GM11168 (cell line): ENCODE measurements around the gene SRGAP2B.
"Not testable (repeated sequence)": the region's sequence is repeated elsewhere in the genome, so short reads cannot be mapped to it uniquely, and the experiment has no call there.

Source experiments
- in situ Hi-C: fragments of 300-500 bp; cut with MboI; formaldehyde crosslinking; loops from one replicate; pipeline ENCODE4 v1.12.0; 2022; ENCODE audit warnings: low sequenced_read_pairs; ENCODE audit not compliant: unreplicated experiment

Gene SRGAP2B

DNA sequence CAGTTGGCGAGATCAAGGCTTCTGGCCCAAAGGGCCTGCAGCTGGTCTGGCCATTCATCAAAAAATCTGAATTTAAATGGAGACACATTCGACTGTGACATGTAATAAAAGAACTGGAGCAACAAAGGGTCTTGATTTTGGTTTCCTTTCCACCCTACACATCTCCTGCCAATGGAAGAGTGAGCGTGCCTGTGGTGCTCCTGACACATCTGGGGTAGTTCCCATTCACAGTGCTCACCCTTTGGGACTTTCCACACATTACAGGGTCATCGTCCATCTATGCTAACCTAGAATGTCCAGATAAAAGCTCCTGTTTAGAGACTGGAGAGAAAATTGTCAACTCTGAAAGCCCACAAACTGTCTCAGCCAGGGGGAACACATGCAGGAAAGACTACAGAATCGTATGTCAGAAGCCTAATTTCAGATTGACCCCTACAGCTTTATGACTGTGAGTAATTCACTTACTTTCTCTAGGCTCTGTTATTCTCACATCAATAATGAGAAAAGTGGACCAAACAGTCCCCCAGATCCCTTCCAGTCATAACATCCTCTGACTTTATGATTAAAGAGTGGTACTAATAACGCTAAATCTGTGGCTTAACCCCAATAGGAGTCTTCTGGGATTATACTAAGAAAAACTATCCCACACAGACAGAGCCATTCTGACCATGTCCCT is 46.8 kb downstream of the SRGAP2B start:
- in situ Hi-C loops: not testable (repeated sequence)

DNA sequence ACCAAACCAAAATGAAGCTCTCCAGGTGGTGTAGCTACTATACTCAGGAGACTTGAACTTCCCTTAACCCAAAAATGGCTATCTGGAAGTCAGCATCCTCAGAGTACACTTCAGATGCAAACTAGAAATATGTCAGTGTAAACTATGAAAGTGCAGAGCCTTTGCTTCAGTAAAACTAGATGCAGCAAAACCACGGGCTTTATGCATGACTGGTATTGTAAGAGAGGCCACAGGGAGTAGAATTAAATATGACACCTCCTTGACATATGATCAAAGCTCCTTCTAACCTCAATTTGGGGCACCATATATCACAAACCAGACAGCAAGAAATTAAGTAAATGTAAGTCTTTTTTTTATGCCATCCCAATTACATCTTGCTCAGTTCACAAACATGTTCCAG is 47.6 kb downstream of the SRGAP2B start:
- in situ Hi-C loops: not testable (repeated sequence)

DNA sequence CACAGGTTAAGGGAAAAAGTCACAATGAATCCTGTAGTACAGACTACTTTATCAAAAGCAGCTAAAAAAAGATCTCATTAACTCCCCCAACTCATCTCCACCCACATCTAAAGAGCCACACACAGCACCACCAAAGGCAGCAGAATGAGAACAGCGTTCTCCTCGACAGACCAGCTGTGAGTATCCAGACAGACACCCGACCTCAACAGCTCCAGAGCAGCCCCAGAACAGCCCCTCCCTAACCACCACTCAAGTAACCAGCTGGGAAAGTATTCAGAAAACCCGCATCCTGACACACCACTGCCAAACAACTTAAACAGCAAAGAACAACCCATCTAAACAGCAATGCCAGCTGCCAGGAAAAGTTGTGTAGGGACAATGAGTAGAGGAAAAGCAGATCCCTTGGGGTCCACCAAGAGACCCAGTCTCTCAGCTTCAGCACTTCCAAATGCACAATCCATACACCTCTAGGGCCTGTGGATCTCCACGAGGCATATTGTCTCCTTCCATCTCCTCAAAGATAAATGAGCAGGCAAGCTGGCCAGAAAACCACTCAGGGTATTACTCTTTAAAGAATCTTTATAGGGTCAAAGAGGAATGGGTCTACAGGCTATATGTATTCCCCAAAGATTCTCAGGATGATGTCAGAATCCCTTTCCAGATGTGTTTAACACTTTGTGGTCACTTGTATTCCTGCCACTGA is 49.4 kb downstream of the SRGAP2B start:
- in situ Hi-C loops: not testable (repeated sequence)

DNA sequence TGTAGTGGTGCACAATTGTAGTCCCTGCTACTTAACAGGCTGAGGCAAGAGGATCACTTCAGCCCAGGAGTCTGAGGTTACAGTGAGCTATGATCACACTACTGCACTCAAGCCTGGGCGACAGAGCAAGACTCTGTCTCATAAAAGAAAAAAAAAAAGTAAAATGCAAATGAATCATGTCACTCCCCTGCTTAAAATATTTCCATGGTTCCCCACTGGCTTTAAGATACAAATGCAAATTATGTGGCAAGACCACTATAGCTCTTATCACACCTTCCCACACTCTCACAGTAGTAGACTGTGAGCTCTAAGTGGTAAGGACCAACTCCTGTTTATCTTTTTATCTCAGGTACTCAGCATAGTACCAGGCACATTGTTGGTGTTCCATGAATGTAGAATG is 53.6 kb downstream of the SRGAP2B start:
- in situ Hi-C loops: not testable (repeated sequence)

DNA sequence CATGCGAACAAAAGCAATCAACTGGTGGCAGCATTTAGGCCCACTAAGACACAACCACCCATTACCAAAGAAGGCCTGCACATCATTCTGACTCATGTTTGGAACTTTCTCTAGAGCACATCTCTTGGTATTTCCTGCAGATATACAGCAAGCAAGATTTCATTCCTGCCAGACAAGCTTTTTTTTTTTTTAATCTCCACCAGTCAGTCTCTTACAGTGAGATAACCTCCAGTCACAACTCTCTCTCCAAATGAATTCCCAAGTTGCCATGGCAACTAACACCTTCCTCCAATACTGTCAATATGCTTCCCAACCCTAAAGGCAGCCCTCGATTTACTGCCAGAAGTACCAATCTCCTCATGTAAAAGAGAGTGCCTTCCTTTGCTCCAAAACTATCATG is 59.1 kb downstream of the SRGAP2B start:
- in situ Hi-C loops: not testable (repeated sequence)

DNA sequence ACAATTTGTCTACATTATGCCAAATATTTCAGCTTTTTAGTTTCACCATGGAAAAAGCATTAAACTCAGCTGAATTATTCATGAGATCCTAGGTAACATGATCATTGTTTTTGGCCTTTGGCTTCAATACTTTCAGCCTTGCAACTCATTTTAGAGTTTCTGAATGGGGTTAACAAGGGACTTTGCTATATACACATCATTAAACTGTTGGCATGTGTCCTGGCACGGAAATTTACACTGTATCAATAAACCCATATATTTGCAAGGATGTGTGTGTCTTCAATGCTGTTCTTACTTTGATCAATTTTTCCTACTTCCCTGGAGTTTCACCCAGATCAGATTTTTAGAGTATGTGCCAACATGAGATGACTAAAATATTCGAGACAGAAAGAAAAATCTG is 61.6 kb downstream of the SRGAP2B start:
- in situ Hi-C loops: not testable (repeated sequence)

DNA sequence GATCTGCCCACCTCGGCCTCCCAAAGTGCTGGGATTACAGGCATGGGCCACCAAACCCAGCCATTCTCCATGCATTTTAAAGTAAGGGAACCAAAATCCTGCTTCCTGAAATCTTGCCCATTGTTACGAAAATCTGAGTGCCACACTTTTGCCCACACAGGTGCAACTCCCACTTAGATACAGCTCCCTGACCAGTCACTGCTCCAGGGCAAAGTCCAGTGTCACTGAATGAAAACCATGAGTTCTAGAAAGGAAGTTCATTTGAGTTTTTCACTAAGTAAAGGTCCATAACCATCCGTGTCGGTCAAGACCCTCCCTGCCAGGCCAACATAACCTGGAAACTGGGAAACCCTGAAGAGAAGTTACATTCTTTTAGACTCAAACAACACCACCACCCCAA is 67.9 kb downstream of the SRGAP2B start:
- in situ Hi-C loops: not testable (repeated sequence)

DNA sequence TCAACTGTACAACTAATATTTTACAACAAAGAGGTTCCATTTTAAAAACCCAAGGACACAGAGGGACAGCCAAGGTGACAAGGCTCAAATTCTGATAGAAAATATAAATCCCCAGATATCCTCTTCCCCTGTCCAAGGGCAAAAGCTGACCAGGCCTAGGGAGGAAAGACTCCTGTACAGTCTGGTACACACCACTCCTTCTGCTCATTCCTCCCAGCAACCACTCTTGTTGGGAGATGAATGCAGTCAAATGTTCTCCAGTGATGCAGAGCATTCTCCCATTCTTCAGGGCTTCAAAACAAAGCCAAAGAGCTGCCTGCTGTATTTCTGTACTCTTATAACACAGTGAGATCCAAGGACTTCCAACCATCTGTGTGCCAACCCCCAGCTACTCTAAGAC is 69.8 kb downstream of the SRGAP2B start:
- in situ Hi-C loops: not testable (repeated sequence)

DNA sequence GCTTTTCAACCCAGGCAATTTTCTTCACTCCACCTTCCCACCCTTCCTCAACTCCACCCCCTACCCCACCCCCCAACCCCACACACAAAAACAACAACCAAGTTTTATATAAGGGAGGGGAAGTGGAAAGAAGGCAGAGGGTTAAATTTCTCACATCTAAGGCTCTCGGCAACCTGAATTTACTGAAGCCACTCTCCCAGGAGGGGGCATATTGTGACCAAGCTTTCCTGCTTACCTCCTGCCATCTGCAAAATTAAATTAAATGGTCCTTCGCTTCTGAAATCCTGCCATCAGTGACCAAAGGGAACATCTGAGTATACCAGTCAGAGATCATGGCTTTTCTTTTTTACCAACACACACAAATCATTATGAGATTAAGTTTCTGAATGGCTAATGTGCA is 72.9 kb downstream of the SRGAP2B start:
- in situ Hi-C loops: not testable (repeated sequence)

DNA sequence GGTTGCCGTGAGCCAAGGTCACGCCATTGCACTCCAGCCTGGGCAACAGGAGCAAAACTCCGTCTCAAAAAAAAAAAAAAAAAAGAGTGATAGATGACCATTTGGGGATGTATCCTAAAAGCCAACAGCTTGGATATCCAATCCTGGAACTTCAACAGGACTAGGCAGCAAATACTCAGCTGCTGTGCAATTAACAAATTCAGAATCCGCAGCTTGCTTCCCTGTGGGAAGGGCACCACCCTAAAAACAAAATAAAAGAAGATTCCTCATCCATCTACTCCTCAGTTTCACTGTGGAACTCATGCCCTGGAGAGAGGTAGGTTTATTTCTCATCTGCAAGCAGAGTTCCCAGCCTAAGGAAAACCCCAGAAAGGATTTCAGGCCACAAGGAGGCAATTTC is 73.4 kb downstream of the SRGAP2B start:
- in situ Hi-C loops: not testable (repeated sequence)

DNA sequence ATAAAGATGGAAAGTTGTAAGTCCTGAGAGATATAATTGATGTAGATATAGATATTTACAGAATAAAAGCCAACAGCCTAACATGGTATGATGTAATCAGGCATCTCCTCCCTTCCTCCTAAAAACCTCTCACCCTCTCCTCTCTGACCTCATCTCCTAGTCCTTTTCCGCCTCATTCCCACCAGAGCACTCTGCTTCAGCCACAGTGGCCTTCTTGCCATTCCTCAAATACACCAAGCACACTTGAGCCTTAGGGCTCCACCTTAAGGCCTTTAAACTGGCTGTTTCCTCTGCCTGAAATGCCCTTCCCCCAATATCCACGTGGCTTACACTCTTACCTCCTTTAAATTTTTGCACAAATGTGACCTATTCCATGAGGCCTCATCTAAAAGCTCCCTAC is 75.4 kb downstream of the SRGAP2B start:
- in situ Hi-C loops: not testable (repeated sequence)

DNA sequence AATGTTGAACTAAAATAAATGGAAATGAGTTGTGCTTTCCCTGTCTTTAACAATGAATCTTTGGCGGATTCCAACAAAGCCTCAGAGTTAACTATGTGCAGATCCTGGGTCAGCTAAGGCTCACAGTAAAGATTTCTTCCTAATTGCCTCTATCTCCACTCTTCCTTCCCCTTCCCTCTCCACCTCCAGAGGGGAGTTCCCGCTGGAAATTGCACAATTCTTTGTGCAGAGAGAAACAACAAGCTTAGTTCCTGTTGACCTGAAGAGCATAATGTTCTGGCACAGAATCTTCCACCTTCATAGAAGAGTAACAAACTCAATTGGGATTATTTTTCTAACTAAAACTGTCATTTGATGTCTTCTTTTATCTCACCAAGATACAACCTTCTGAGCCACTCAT is 77.4 kb downstream of the SRGAP2B start:
- in situ Hi-C loops: not testable (repeated sequence)

DNA sequence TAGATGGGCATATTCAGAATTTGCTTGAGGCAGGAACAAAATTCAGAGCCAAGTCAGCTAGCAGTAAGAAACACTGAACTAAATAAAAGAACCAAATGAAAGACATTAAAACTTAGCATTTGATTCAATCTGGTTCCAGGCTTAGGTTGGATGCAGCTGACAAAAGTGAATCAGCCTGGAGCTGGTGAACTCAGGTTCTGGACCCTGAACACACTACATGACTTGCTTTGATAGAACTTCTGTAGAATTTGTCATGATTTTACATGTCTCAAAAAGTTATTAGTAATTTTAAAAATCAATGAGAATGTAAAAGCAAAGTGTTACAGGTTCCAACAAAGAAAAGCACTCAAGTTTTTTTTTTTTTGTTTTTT is 78.7 kb downstream of the SRGAP2B start:
- in situ Hi-C loops: not testable (repeated sequence)

DNA sequence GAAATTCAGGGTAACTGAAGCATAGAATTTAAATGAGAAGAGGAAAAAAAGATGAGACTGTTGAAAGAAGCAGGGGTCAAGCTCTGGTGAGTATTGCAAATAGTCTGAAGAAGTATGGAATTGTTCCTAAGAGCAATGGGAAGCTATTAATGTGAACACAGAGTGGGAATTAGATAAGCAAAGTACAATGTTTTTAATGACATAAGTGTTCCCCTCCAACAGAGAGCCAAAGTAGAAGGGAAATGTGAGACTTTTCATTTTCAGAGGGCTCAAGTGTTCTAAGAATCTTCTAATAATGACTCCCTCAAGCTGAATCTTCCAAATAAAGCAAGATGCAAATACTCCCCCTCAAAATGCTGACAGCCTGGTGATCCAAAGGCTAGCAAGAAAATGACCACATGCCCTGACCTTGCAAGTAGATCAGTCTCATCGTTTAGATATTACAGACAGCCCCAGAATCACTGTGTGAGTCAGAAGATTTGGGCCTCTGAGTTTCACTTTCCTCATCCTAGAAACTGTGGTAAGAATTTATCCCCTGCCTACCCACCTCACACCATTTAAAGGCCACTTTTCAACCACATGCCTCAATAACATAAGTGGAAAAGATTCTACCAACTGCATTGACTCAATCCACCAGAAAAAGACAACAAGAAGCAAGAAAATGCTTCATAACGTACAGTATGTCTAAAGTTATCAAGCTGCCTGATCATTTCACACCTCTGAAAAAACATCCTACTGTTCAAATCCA is 79.2 kb downstream of the SRGAP2B start:
- in situ Hi-C loops: not testable (repeated sequence)

DNA sequence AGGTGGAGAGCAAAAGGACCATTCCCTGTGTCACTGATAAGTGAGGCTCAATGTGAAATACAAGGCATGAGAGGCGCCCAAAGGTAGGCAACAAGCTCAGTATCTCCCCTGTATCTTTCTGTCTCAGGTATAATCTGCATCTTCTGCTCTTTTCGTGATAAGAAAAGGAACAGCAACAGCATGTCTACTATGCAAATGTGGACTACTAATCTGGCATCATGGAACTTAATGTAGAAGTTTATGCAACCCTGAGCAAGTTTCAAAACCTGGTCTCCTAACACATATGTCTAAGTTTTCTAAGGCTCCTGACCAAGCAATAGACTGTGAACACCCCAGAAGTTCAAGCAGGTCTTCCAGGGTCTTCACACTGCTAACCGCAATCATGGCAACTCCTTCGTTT is 81.8 kb downstream of the SRGAP2B start:
- in situ Hi-C loops: not testable (repeated sequence)

DNA sequence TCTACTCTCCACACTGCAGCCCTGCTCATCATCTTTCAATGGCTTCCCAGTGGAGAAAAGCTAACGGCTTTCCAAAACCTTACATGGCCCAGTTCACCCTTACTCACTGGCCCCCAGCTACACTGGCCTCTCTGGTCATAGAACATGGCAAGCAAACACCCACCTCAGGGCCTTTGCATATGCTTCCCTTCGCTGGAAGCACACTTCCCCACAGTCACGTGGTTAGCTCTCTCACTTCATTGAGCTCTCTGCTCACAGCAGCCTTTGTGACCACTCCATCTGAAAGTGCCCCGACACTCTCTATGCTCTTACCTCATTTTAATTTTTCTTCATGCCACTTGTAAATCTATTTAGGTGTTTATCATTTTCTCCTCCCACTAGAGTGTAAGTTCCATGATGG is 83.3 kb downstream of the SRGAP2B start:
- in situ Hi-C loops: not testable (repeated sequence)

DNA sequence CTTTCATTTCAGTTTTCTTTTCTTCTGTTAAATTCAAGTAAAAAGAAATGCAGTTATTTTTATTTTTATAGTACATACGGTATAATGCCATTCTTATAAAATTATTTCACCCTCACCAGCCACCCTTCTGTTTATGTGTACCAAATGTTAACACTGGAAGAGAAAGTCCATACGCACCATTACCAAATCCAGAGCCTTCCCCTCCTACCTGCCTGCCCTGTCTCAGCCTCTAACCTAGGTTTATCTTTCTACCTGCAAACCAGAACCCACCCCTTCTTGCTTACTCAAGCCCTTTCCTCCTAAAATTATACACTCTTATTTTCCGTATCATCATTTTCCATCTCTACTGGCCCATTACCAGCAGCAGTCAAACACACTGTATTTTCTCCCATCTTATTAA is 84.5 kb downstream of the SRGAP2B start:
- in situ Hi-C loops: not testable (repeated sequence)

DNA sequence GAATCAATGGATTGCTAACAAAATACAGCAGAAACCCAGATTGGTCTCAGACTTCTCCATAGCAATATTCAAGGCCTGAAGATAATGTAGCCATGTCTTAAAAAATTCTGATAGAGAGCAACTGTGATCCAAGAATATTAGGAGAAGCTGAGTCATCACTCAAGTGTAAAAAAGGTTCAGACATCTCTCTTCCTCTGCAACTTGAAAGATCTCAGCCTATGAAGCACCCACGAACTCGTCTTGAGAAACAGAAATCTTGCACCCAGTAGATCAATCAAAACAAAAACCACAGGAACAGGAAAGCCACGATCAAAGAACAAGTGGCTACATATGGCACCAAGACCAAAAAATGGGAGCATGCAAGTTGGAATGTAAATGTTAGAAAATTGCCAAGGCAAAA is 85.2 kb downstream of the SRGAP2B start:
- in situ Hi-C loops: not testable (repeated sequence)

DNA sequence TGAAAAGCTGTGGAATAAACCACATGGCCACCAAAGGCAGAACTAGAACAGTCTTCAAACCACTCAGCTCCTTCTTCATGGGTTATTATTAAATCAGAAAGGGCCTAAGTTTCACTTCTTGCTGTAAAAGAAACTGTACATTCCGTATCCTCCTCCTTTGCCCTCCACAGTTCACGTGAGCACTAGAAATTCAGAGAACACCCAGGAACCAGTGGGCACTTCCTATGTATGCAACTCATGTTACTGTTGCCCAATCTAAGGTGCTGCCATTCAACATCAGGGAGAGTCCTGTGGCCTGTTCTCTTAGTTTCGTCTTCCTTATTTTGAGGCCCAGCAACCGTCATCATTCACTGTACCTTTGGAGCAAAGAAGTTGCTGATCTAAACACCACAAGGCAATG is 86.7 kb downstream of the SRGAP2B start:
- in situ Hi-C loops: not testable (repeated sequence)

DNA sequence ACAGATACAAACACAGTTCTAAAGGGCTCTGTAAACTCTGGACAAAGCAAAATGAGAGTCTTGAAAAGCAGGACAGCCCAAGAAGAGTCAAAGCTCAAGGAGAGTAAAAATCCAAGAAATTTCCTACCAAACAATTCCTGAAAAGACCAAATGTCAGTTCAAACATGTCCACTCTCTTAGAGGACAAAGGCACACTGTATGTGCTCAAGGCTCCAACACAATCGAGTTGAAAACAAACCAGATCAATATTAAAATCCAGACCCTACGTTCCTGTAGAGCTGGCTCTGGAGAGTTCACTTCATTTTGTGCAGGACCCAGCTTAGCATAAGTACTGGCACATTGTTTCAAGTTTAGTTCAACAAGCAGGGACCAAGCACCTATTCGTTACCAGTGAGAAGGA is 90.0 kb downstream of the SRGAP2B start:
- in situ Hi-C loops: not testable (repeated sequence)

DNA sequence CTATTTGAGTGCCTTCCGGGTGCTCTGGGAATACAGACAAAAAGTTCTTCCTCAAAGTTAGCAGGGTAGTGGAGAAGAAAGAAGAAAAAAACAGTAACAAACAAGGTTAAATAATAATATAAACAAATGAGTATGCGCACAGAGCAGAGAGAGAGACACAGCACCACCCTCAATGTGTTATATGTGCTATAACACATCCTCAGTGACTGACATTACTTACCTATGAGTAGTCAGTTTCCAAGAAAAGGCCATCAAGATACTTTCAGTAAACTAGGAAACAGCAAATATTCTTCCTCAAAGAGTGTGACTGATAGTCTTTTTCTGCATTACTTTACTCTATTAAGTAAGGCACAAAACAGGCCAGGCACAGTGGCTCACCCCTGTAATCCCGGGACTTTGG is 93.7 kb downstream of the SRGAP2B start:
- in situ Hi-C loops: not testable (repeated sequence)
